ENCODE measurements around the gene JPT2.

- TF ChIP-seq POLR2A (IDR thresholded peaks at IDR 0.05; ENCODE audit: low read depth, low read length): peak; percentile 69
- TF ChIP-seq POLR2AphosphoS5 (IDR thresholded peaks at IDR 0.05; ENCODE audit: low read depth, low read length): peak; percentile 72
Observed at GRCh38 chr16:1713933-1714332, 35.9 kb downstream of the JPT2 start.
